Parathyroid adenoma (tissue), 2 donors: ENCODE results near the gene MED25.

ENCODE experiments used
- H2AFZ ChIP-seq: fragments of 300-600 bp; sonication (generic); one replicate; pipeline ENCODE4 v1.7.0; 2017; ENCODE audit warnings: antibody characterized with exemption, mild to moderate bottlenecking
- H3K27ac ChIP-seq: fragments of 300-600 bp; sonication (generic); one replicate; pipeline ENCODE4 v1.7.0; 2017
- H3K27me3 ChIP-seq: fragments of 300-600 bp; sonication (generic); one replicate; pipeline ENCODE4 v1.7.0; 2017; ENCODE audit warnings: low read length; ENCODE audit not compliant: control insufficient read depth, insufficient read depth
- H3K36me3 ChIP-seq: fragments of 300-600 bp; sonication (generic); one replicate; pipeline ENCODE4 v1.7.0; 2017; ENCODE audit warnings: low read length; ENCODE audit not compliant: control insufficient read depth, insufficient read depth
- H3K4me1 ChIP-seq: fragments of 300-600 bp; sonication (generic); one replicate; pipeline ENCODE4 v1.7.0; 2017; ENCODE audit warnings: control low read depth
- H3K4me2 ChIP-seq: fragments of 300-600 bp; sonication (generic); one replicate; pipeline ENCODE4 v1.7.0; 2017; ENCODE audit warnings: low read length
- H3K4me3 ChIP-seq: fragments of 300-600 bp; sonication (generic); one replicate; pipeline ENCODE4 v1.7.0; 2017; ENCODE audit warnings: low read depth, low read length
- H3K79me2 ChIP-seq: fragments of 300-600 bp; sonication (generic); one replicate; pipeline ENCODE4 v1.7.0; 2017; ENCODE audit warnings: control low read depth
- H3K9ac ChIP-seq: fragments of 300-600 bp; sonication (generic); one replicate; pipeline ENCODE4 v1.7.0; 2017; ENCODE audit warnings: mild to moderate bottlenecking
- H3K9me3 ChIP-seq: fragments of 300-600 bp; sonication (generic); one replicate; pipeline ENCODE4 v1.7.0; 2017; ENCODE audit warnings: low read length; ENCODE audit not compliant: control insufficient read depth
- CTCF ChIP-seq: fragments of 300-600 bp; sonication (generic); IDR thresholded peaks from one replicate; pipeline ENCODE4 v1.7.0; 2017; ENCODE audit warnings: antibody characterized with exemption, mild to moderate bottlenecking
- donor health status: primary hyperparathyroidism.

MED25 gene

GRCh38 chr19:49880162-49880869 is 62.2 kb downstream of the MED25 start:
- no peak overlapping the region for H3K27ac ChIP-seq
- peaks cover 6% of the 10 kb centered on the region for H3K79me2 ChIP-seq
- H2AFZ ChIP-seq = no peak overlapping the region
- no peaks in the 10 kb centered on the region for H3K9me3 ChIP-seq
- no peak overlapping the region for H3K4me2 ChIP-seq
- no peak overlapping the region for H3K9ac ChIP-seq
- H3K27me3 ChIP-seq = no peaks in the 10 kb centered on the region
- no peak overlapping the region for H3K4me3 ChIP-seq
- no peak for TF ChIP-seq CTCF
- peaks cover 4% of the 10 kb centered on the region for H3K4me1 ChIP-seq
- H3K36me3 ChIP-seq = no peaks in the 10 kb centered on the region

- no peaks in the 10 kb centered on the region for H3K27me3 ChIP-seq
- H3K4me3 ChIP-seq = no peak overlapping the region
- H3K36me3 ChIP-seq = no peaks in the 10 kb centered on the region
- H3K9ac ChIP-seq = no peak overlapping the region
- H3K9me3 ChIP-seq = no peaks in the 10 kb centered on the region
- H3K79me2 ChIP-seq = no peaks in the 10 kb centered on the region
- no peak for TF ChIP-seq CTCF
- H2AFZ ChIP-seq = no peak overlapping the region
- no peaks in the 10 kb centered on the region for H3K4me1 ChIP-seq
- H3K4me2 ChIP-seq = no peak overlapping the region
- H3K27ac ChIP-seq = no peak overlapping the region
Measured at GRCh38 chr19:49881186-49881585, 63.1 kb downstream of the MED25 start.

- Histone ChIP-seq H3K36me3 (no peaks in the 10 kb centered on the region), H3K9me3 (no peaks in the 10 kb centered on the region), H3K9ac (no peak overlapping the region), H3K4me1 (no peaks in the 10 kb centered on the region), H2AFZ (no peak overlapping the region), H3K4me2 (no peak overlapping the region), H3K27ac (no peak overlapping the region), H3K27me3 (no peaks in the 10 kb centered on the region), H3K79me2 (no peaks in the 10 kb centered on the region), H3K4me3 (no peak overlapping the region)
- no peak for TF ChIP-seq CTCF
Measured at GRCh38 chr19:49881672-49882394, 63.7 kb downstream of the MED25 start.

GRCh38 chr19:49882643-49883042 is 64.6 kb downstream of the MED25 start:
- no peak overlapping the region for H3K9ac ChIP-seq
- no peaks in the 10 kb centered on the region for H3K79me2 ChIP-seq
- no peak for TF ChIP-seq CTCF
- H3K4me2 ChIP-seq = no peak overlapping the region
- H3K4me1 ChIP-seq = no peaks in the 10 kb centered on the region
- no peak overlapping the region for H2AFZ ChIP-seq
- no peak overlapping the region for H3K27ac ChIP-seq
- no peaks in the 10 kb centered on the region for H3K9me3 ChIP-seq
- no peaks in the 10 kb centered on the region for H3K27me3 ChIP-seq
- no peaks in the 10 kb centered on the region for H3K36me3 ChIP-seq
- H3K4me3 ChIP-seq = no peak overlapping the region

GRCh38 chr19:49883094-49883493 is 65.0 kb downstream of the MED25 start:
- H3K27me3 ChIP-seq = no peaks in the 10 kb centered on the region
- no peak overlapping the region for H3K4me2 ChIP-seq
- H3K36me3 ChIP-seq = no peaks in the 10 kb centered on the region
- TF ChIP-seq CTCF = no peak
- H3K27ac ChIP-seq = no peak overlapping the region
- no peak overlapping the region for H2AFZ ChIP-seq
- no peaks in the 10 kb centered on the region for H3K79me2 ChIP-seq
- H3K9me3 ChIP-seq = no peaks in the 10 kb centered on the region
- H3K4me1 ChIP-seq = no peaks in the 10 kb centered on the region
- H3K9ac ChIP-seq = no peak overlapping the region
- no peak overlapping the region for H3K4me3 ChIP-seq
